ENCODE results near the gene NR3C2. TPM values are rescaled to one million over a fixed set of nuclear protein-coding genes. Genes with fewer than 3 reads are reported as not detected.

The NR3C2 gene
- total RNA-seq, 2 experiments from 2014 or later: 5.3 to 5.7 TPM

DNA sequence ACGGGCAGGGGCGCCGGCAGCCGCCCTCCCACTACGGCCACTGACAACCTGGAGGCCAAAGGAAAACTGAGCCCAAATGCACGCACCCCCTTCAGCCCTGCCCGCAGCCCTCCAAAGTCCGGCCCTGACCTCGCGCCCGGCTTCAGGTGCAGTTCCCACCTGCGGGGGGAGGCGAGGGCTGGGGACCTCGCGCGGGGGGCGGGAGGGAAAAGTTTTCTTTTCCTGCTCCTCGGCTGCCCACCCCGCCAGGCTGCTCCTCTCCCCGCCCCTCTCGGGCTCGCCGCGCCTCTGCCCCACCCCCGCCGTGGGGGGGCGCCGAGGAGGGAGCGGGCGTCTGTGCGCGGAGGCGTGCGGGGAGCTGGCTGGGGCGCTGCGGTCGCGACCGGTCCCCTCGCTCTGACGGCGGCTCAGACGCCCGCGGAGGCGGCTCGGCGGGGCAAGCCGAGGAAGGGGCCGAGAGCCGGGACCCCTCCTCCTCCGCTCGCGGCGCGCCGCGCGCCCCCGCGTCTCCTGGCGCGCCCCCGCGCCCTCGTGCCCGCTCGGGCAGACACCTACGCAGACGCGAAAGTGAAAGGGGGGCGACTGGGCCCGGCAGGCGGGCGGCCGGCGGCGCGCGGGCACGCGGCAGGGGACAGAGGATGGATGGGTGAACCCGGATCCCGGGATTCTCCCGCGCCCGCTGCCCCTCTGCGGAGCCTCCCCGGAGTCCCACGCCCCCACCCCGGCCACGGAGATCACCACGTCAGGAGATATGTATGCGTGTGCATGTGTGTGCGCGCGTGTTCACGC, 3.1 kb upstream of the NR3C2 start:
- peaks cover 15% of the 10 kb centered on the region for H3K27me3 Mint-ChIP-seq (ENCODE audit: low read depth)
- POLR2A ChIA-PET: interaction anchor here (3.1 kb wide), 1 partner anchor 389 kb away, joined by 11 read pairs; no protein-coding TSS in a partner anchor
- ATAC-seq (peak; percentile 21), DNase-seq (peak; percentile 72)
- CTCF ChIA-PET: no interaction called here
- H3K4me1 Mint-ChIP-seq (ENCODE audit: low read depth): peaks cover 26% of the 10 kb centered on the region
- no peaks in the 10 kb centered on the region for H3K9me3 Mint-ChIP-seq (ENCODE audit: insufficient read depth)
- no peaks in the 10 kb centered on the region for H3K36me3 Mint-ChIP-seq (ENCODE audit: low read depth)
- H3K27ac Mint-ChIP-seq: peak overlapping the region; percentile 74
- peak overlapping the region; percentile 76 for H3K4me3 Mint-ChIP-seq

DNA sequence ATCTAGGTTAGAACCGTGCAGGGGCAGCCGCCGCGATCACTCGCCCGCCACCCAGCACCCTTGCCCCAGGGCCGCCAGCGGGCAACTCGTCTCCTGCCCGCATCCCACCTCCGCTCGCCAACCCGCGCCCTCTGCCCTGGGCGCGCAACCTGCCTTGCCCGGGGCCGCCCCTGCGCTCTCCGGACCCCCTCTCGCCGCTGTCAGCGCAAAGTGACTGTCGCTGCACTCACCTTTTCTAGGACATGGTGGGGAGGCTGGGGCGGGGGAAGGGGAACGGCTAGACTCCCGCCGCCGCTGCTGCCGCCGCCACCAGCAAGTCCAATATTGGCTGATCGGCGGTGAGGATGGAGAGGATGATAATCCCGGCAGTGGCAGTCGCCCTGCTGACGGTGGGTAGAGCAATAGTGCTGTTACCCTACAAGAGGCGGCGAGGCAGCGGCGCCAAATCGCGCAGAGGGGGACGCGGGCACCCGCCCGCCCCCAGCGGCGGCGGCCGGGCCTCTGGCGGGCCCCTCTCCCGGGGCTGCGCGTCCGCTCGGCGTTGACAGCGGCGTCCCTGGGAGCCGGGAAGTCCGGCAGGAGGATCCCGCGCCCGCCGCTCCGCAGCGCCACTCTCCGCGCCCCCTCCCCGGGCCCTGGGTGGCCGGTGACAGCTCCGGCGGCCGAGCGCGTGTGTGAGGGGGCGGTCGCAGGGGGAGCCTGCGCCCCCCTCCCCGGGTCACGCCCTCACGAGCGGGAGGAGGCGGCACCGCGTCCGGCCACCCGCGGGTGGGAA, 2.3 kb upstream of the NR3C2 start:
- peaks cover 28% of the 10 kb centered on the region for H3K4me1 Mint-ChIP-seq (ENCODE audit: low read depth)
- H3K36me3 Mint-ChIP-seq (ENCODE audit: low read depth): no peaks in the 10 kb centered on the region
- peak overlapping the region; percentile 52 for H3K27ac Mint-ChIP-seq
- CTCF ChIA-PET: interaction anchor here (2.1 kb wide), 1 partner anchor 388 kb away, joined by 10 read pairs; no protein-coding TSS in a partner anchor
- H3K4me3 Mint-ChIP-seq: peak overlapping the region; percentile 97
- POLR2A ChIA-PET: interaction anchor here (1.0 to 3.1 kb wide), 3 partner anchors 76 to 392 kb away, joined by 3 to 11 read pairs (median 6); no protein-coding TSS in a partner anchor
- ATAC-seq: peak; percentile 3
- peaks cover 15% of the 10 kb centered on the region for H3K27me3 Mint-ChIP-seq (ENCODE audit: low read depth)
- no peaks in the 10 kb centered on the region for H3K9me3 Mint-ChIP-seq (ENCODE audit: insufficient read depth)
- peak; percentile 46 for DNase-seq

DNA sequence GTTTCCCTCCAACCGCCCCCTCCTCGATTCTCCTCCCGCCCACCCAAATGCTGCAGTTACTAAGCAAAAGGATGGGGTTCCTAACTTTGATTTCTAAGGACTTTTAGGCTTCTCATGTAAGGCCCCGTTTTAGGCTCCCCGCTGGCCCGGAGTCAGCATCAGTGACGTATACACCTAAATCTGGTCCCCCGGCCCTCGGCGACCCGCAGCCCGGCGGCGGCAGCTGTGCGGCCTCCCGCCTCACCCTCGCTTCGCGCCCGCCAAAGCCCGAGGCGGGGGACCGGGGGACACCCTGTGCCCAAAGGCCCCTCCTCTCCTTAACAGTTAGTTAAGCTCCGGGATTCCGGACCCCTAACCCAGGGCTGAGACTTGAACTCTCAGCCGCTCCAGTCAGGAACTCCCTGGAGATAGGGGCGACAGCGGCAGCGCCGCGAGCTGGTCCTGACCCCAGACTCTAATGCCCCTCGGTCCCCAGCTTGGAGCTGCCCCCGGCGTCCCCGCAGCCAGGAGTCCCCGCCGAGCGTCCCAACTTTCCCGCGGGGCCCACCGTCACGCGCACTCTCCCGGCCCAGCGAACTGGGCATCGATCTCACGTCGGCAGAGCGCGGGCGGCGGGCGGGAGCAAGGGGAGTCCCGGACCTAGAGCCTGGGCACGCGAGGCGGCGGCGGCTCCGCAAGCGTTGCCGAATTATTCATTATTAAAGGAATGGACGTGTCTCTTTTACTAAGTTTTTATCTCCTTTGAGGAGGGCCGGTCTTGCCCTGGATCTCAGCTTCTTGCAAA, 1.5 kb upstream of the NR3C2 start:
- H3K27ac Mint-ChIP-seq: peak overlapping the region; percentile 95
- ChIA-PET POLR2A (interaction anchor here (0.6 to 3.1 kb wide), 8 partner anchors 17 to 827 kb away, joined by 3 to 11 read pairs (median 4); partner anchors contain the start of gene TMEM184C), CTCF (interaction anchor here (0.6 to 2.1 kb wide), 3 partner anchors 384 to 391 kb away, joined by 4 to 10 read pairs (median 4); no protein-coding TSS in a partner anchor)
- H3K27me3 Mint-ChIP-seq (ENCODE audit: low read depth): peaks cover 15% of the 10 kb centered on the region
- H3K4me1 Mint-ChIP-seq (ENCODE audit: low read depth): peaks cover 29% of the 10 kb centered on the region
- no peaks in the 10 kb centered on the region for H3K36me3 Mint-ChIP-seq (ENCODE audit: low read depth)
- peak; percentile 43 for DNase-seq
- no peak for ATAC-seq
- peak overlapping the region; percentile 97 for H3K4me3 Mint-ChIP-seq
- H3K9me3 Mint-ChIP-seq (ENCODE audit: insufficient read depth): no peaks in the 10 kb centered on the region

DNA sequence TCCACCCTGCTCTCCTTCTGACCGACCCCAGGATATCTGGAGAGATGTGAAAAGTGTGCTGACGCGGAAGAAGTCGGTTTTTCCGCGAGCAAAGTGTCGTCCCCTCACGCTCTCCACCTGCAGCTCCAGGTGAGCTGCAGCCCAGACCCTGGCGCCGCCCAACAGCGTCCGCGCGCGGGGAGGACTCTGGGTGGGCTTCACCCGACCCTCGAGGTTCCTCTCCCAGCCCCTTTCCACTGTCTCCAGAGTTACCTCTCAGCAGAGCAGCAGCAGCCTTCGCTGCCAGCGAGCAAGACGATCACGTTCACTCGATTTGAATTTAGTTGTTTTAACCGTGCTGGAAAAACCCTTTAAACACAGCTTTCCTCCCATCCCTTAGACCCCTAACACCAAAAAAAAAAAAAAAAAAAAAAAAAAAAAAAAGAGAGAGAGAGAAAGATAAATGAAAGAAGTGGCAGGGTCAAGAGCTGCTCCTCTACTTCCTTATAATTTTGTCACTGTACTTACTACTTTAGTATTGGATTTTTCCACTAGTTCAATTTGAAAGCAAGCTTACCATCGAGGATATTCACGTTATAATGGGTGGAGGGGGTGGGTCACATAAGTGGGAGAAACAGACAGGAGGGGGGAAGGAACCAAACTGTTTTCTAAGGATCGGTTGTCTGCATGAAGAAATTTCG, 758 bp upstream of the NR3C2 start:
- Mint-ChIP-seq H3K36me3 (ENCODE audit: low read depth) (no peaks in the 10 kb centered on the region), H3K4me1 (ENCODE audit: low read depth) (peaks cover 29% of the 10 kb centered on the region), H3K27me3 (ENCODE audit: low read depth) (peaks cover 15% of the 10 kb centered on the region), H3K9me3 (ENCODE audit: insufficient read depth) (no peaks in the 10 kb centered on the region), H3K4me3 (peak overlapping the region; percentile 97), H3K27ac (peak overlapping the region; percentile 95)
- no peak for DNase-seq
- ATAC-seq: no peak
- ChIA-PET CTCF (interaction anchor here (0.6 to 2.1 kb wide), 3 partner anchors 384 to 391 kb away, joined by 4 to 10 read pairs (median 4); no protein-coding TSS in a partner anchor), POLR2A (interaction anchor here (0.6 to 3.1 kb wide), 14 partner anchors 10 to 826 kb away, joined by 3 to 11 read pairs (median 4); partner anchors contain the start of gene TMEM184C)

DNA sequence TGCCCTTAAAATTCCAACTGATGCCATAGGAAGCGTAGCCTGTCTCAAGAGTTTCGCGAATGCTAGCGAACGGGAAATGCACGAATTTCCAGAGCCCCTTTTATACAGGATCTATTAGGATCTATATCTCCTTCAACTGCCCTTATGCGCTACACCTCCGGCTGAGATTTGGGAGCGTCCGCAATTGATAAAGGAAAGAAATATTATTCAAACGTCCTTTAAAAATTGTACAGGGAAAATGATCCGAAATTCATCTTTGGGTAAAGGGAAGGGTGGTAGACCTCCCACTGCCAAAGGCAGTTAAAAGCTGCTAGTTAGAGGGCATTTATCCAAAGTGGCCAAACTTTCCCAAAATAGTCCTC, 609 bp downstream of the NR3C2 start:
- Mint-ChIP-seq H3K27ac (peak overlapping the region; percentile 67), H3K9me3 (ENCODE audit: insufficient read depth) (no peaks in the 10 kb centered on the region), H3K4me1 (ENCODE audit: low read depth) (peaks cover 21% of the 10 kb centered on the region), H3K4me3 (peak overlapping the region; percentile 97), H3K27me3 (ENCODE audit: low read depth) (peaks cover 11% of the 10 kb centered on the region), H3K36me3 (ENCODE audit: low read depth) (no peaks in the 10 kb centered on the region)
- ChIA-PET POLR2A (interaction anchor here (1.1 to 1.2 kb wide), 2 partner anchors 32 to 397 kb away, joined by 3 to 4 read pairs; no protein-coding TSS in a partner anchor), CTCF (interaction anchor here (0.7 kb wide), 1 partner anchor 377 kb away, joined by 3 read pairs; no protein-coding TSS in a partner anchor)
- DNase-seq (no peak), ATAC-seq (no peak)

DNA sequence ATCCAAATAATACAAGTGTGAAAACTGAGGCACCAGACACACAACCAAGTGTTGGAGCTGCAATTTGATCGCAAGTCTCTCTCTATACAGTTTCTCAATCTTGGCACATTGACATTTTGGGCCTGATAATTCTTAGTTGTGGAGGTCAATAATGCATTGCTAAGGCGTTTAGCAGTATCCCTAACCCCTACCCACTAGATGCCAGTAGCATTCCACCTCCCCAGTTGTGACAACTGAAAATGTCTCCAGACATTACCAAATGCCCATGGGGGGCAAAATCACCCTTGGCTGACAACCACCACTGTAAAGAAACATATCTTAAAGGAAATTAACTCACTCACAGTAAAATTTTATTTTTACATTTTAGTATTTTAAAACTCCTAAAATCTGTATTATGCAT, 4.2 kb downstream of the NR3C2 start:
- DNase-seq: no peak
- ATAC-seq: no peak
- Mint-ChIP-seq H3K27me3 (ENCODE audit: low read depth) (peaks cover 2% of the 10 kb centered on the region), H3K27ac (no peak overlapping the region), H3K4me3 (no peak overlapping the region), H3K36me3 (ENCODE audit: low read depth) (peaks cover 6% of the 10 kb centered on the region), H3K4me1 (ENCODE audit: low read depth) (peaks cover 22% of the 10 kb centered on the region), H3K9me3 (ENCODE audit: insufficient read depth) (no peaks in the 10 kb centered on the region)
- ChIA-PET POLR2A (no interaction called here), CTCF (no interaction called here)

DNA sequence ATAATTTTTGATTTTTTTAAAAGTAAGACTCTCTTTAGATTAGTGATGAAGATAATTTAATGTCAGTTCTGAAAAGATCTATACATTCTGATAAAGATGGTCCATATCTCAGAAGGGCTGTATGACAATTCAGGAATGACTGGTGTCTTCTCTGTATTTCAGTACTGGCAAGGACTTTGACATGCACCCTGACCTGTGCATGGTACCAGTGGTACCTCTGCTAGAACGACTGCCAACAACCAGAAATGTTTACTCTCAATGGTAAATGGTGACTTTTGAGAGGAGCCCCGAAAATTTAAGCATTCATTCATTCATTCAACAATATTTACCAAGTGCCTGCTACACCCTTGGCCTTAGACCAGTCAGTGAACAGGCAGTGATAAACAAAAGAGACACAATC, 4.8 kb downstream of the NR3C2 start:
- no peak for ATAC-seq
- Mint-ChIP-seq H3K27me3 (ENCODE audit: low read depth) (peaks cover 2% of the 10 kb centered on the region), H3K4me1 (ENCODE audit: low read depth) (peaks cover 22% of the 10 kb centered on the region), H3K36me3 (ENCODE audit: low read depth) (peaks cover 6% of the 10 kb centered on the region), H3K4me3 (no peak overlapping the region), H3K9me3 (ENCODE audit: insufficient read depth) (no peaks in the 10 kb centered on the region), H3K27ac (no peak overlapping the region)
- no peak for DNase-seq
- POLR2A ChIA-PET: no interaction called here
- CTCF ChIA-PET: no interaction called here

DNA sequence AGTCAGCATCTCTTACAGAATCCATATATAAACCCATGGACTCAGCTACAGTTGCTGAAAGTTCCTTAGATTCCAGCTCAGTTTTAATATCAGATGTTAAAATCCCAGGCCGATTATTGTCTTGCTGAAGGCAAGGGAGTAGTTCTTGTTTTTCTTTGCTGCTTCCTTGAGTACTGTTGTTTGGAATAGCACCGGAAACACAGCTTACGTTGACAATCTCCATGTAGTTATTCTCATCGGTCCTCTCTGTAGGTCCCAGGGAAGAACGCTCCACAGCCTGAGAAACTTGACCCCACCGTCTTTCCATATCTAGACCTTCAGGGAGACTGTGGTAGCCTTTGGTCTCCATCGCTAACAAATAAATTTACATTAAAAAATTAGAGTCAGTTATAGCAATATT, 5.7 kb downstream of the NR3C2 start:
- POLR2A ChIA-PET: no interaction called here
- H3K27ac Mint-ChIP-seq: no peak overlapping the region
- no peaks in the 10 kb centered on the region for H3K9me3 Mint-ChIP-seq (ENCODE audit: insufficient read depth)
- peaks cover 2% of the 10 kb centered on the region for H3K27me3 Mint-ChIP-seq (ENCODE audit: low read depth)
- H3K4me1 Mint-ChIP-seq (ENCODE audit: low read depth): peaks cover 19% of the 10 kb centered on the region
- CTCF ChIA-PET: no interaction called here
- DNase-seq (no peak), ATAC-seq (no peak)
- H3K4me3 Mint-ChIP-seq: no peak overlapping the region
- H3K36me3 Mint-ChIP-seq (ENCODE audit: low read depth): peaks cover 6% of the 10 kb centered on the region

DNA sequence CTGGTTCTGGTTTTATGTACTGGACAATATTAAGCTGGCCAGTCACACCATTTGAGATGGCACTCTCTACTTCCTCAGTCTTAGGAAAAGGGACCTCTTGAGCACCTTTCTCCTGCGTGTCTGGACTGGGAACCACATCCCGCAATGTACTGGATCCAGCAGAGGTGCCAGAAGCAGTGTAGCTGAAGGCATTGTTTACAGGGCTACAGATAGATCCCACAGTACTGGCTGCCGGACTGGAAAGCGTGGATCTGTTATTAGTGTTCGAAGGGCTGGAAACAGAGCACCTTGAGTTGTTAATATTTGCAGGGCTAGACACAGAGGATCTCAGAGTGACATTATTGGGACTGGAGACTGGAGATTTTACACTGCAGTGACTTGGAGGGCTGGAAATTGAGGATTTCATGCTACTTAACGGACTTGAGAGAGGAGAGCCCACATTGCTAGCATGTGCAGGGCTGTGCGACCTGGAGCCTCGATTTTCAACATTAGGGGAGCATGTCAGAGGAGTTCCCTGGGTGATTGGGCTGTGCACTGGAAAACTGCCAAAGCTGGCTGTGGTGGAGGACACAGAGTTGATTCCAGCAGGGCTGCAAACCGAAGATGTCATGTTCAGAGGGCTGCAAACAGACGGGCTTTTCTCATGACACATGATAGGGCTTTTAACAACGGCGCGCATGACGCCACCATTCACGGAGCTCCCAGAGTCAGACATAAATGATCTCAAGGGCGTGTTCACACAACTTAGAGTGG, 6.4 kb downstream of the NR3C2 start:
- ATAC-seq: no peak
- Mint-ChIP-seq H3K27me3 (ENCODE audit: low read depth) (peaks cover under 1% of the 10 kb centered on the region), H3K36me3 (ENCODE audit: low read depth) (peaks cover 6% of the 10 kb centered on the region), H3K4me3 (no peak overlapping the region), H3K4me1 (ENCODE audit: low read depth) (peaks cover 14% of the 10 kb centered on the region), H3K9me3 (ENCODE audit: insufficient read depth) (no peaks in the 10 kb centered on the region), H3K27ac (no peak overlapping the region)
- CTCF ChIA-PET: no interaction called here
- DNase-seq: no peak
- POLR2A ChIA-PET: no interaction called here

DNA sequence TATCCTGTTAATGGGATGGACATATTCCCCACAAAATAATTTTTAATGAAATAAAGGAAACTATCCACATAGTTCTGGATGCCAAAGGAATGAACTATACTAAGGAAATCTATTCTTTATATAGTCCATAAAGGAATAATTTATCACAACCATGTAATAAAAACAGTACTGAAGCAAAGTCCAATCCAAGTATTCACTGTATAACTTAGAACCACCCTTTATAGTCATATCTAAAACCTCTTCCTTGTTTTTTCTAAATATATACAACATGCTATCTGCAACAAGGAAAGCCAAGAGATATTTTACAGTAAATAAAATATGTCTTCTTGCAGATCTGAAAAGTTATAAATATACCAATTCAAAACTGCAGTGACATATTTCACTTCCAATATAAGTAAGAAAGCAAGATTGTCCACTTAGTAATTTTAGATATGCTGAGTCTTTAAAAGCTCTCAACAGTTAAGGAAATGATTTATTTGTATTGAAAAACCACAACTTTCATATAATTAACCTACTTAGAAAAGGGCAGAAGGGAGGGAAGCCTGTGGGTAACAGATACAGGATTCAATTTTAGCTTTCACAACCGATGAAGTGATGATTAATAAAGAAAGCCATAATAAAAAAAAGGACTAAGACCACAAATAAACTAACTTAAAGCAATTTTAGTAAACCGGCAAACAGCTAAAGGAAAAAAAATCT, 8.0 kb downstream of the NR3C2 start:
- ATAC-seq (peak; percentile 36), DNase-seq (no peak)
- H3K4me1 Mint-ChIP-seq (ENCODE audit: low read depth): peaks cover 8% of the 10 kb centered on the region
- no peaks in the 10 kb centered on the region for H3K9me3 Mint-ChIP-seq (ENCODE audit: insufficient read depth)
- no peaks in the 10 kb centered on the region for H3K27me3 Mint-ChIP-seq (ENCODE audit: low read depth)
- no peak overlapping the region for H3K27ac Mint-ChIP-seq
- ChIA-PET POLR2A (no interaction called here), CTCF (interaction anchor here (0.9 to 1.0 kb wide), 2 partner anchors 377 to 382 kb away, joined by 3 to 4 read pairs; no protein-coding TSS in a partner anchor)
- H3K36me3 Mint-ChIP-seq (ENCODE audit: low read depth): peaks cover 6% of the 10 kb centered on the region
- no peak overlapping the region for H3K4me3 Mint-ChIP-seq

All from activated CD8-positive, alpha-beta T cell treated with anti-CD3 and anti-CD28 coated beads, Interleukin-2, amount 10 ng/mL, durations not matched to agents 7 days and 5 days (primary cell).